Cortex of kidney (tissue), 1 donor: ENCODE data around the gene TIMM22.

ENCODE experiments used
- DNase-seq: peaks from one replicate; lab custom pipeline; 2025; lab: John Stamatoyannopoulos, UW

The TIMM22 gene

GRCh38 chr17:1022278-1023024 lies 25.5 kb downstream of the TIMM22 start:
- DNase-seq, result no peak

GRCh38 chr17:1024076-1024475 lies 27.1 kb downstream of the TIMM22 start:
- no peak for DNase-seq

GRCh38 chr17:1025733-1026598 lies 29.0 kb downstream of the TIMM22 start:
- no peak for DNase-seq

GRCh38 chr17:1026599-1026975 lies 29.7 kb downstream of the TIMM22 start:
- DNase-seq, result no peak

GRCh38 chr17:1027044-1027443 lies 30.1 kb downstream of the TIMM22 start:
- DNase-seq, result no peak

GRCh38 chr17:1029196-1029921 lies 32.4 kb downstream of the TIMM22 start:
- no peak for DNase-seq

- no peak for DNase-seq
Observed at GRCh38 chr17:1029922-1030644, 33.2 kb downstream of the TIMM22 start.

- no peak for DNase-seq
Observed at GRCh38 chr17:1030684-1031532, 34.0 kb downstream of the TIMM22 start.

- no peak for DNase-seq
Observed at GRCh38 chr17:1031711-1032110, 34.8 kb downstream of the TIMM22 start.

GRCh38 chr17:1032391-1032790 lies 35.5 kb downstream of the TIMM22 start:
- no peak for DNase-seq

- DNase-seq, result no peak
Observed at GRCh38 chr17:1033503-1033902, 36.6 kb downstream of the TIMM22 start.

GRCh38 chr17:1034652-1035210 lies 37.8 kb downstream of the TIMM22 start:
- no peak for DNase-seq

- no peak for DNase-seq
Observed at GRCh38 chr17:1035546-1036170, 38.7 kb downstream of the TIMM22 start.

GRCh38 chr17:1036171-1036844 lies 39.4 kb downstream of the TIMM22 start:
- no peak for DNase-seq

- DNase-seq, result no peak
Observed at GRCh38 chr17:1036845-1037237, 39.9 kb downstream of the TIMM22 start.

GRCh38 chr17:1037238-1037879 lies 40.4 kb downstream of the TIMM22 start:
- DNase-seq, result no peak

GRCh38 chr17:1038459-1039122 lies 41.7 kb downstream of the TIMM22 start:
- DNase-seq, result no peak

GRCh38 chr17:1039123-1039507 lies 42.2 kb downstream of the TIMM22 start:
- no peak for DNase-seq
